K562 (cell line): ENCODE measurements around the gene CC2D1A. TPM values are rescaled to one million over a fixed set of nuclear protein-coding genes. Genes with fewer than 3 reads are reported as not detected.

Source experiments
- ATAC-seq: fragments of 200-7000 bp; cut with Tn5 transposase; 3 replicates; pipeline ENCODE4 v1.9.1; 2020; ENCODE audit warnings: moderate library complexity
- BruUV-seq: library from RNA; stranded (reverse); fragments of 400-500 nt; replicated peaks from 2 replicates; lab custom pipeline; 2021; lab: Mats Ljungman, UMichigan
- CTCF ChIA-PET: fragments of 300-600 bp; formaldehyde crosslinking; extraction: SDS; loops from one replicate; lab custom pipeline; 2021; ENCODE audit warnings: low intra/inter-chr PET ratio; lab: Yijun Ruan, JAX
- POLR2A ChIA-PET: fragments of 300-600, 350-650 bp; sonication (Branson Sonifier 250); formaldehyde crosslinking; extraction: SDS; loops from one replicate; lab custom pipeline; 2021; ENCODE audit warnings: antibody characterized with exemption, inconsistent platforms; lab: Yijun Ruan, JAX
- DNase-seq, 4 experiments: peaks; one replicate each; pipeline versions ENCODE4 v3.0.0 to v3.0.0-alpha.2; 2011 to 2018; ENCODE audit warnings: low spot score in 3 of 4, mixed read lengths in 3 of 4; ENCODE audit errors: extremely low read depth in 1 of 4
- FAIRE-seq: peaks from 2 replicates; lab custom pipeline; 2011; peaks lifted over from hg19 to GRCh38; lab: Jason Lieb, UNC
- H2AFZ ChIP-seq: 2 replicates; pipeline ENCODE4 v1.6.0; 2011; ENCODE audit warnings: low read depth, low read length, control low read depth, inconsistent platforms
- H3K27ac ChIP-seq: fragments of 200-600 bp; 3 replicates; pipeline ENCODE4 v1.8.0; 2011; ENCODE audit warnings: low read depth, mild to moderate bottlenecking, control low read depth, inconsistent platforms, low read length, moderate library complexity, mixed read lengths; ENCODE audit errors: extremely low read depth
- H3K27me3 ChIP-seq, 2 experiments: fragments of 300-600 bp in 1 of 2; 2 replicates in 1 of 2; 3 replicates in 1 of 2; pipeline versions ENCODE4 v1.6.0 to v1.8.0; 2011; ENCODE audit warnings: inconsistent platforms in 2 of 2, low read length in 2 of 2, mild to moderate bottlenecking in 1 of 2, mixed read lengths in 1 of 2, moderate library complexity in 1 of 2; ENCODE audit not compliant: control insufficient read depth in 2 of 2, insufficient read depth in 2 of 2
- H3K36me3 ChIP-seq: fragments of 300-600 bp; 3 replicates; pipeline ENCODE4 v1.8.0; 2011; ENCODE audit warnings: mild to moderate bottlenecking, low read length, inconsistent platforms; ENCODE audit not compliant: control insufficient read depth, insufficient read depth
- H3K4me1 ChIP-seq, 2 experiments: fragments of 200-600 bp in 1 of 2; replicated peaks in 1 of 2; 2 replicates in 1 of 2; 3 replicates in 1 of 2; pipeline versions ENCODE4 v1.5.1 to v1.8.0; 2011; ENCODE audit warnings: inconsistent platforms in 2 of 2, low read length in 2 of 2, mild to moderate bottlenecking in 1 of 2, mixed read lengths in 1 of 2, moderate library complexity in 1 of 2; ENCODE audit not compliant: control insufficient read depth in 2 of 2, insufficient read depth in 2 of 2
- H3K4me2 ChIP-seq: 2 replicates; pipeline ENCODE4 v1.6.1; 2011; ENCODE audit warnings: low read length, control low read depth, inconsistent platforms, mixed read lengths; ENCODE audit not compliant: insufficient read depth
- H3K4me3 ChIP-seq: fragments of 200-600 bp; sonication (generic), shearing (Covaris generic); 2 replicates; pipeline ENCODE4 v1.5.1; 2016; ENCODE audit warnings: control low read depth, inconsistent platforms
- H3K79me2 ChIP-seq: fragments of 200-600 bp; 3 replicates; pipeline ENCODE4 v1.8.0; 2011; ENCODE audit warnings: low read length, inconsistent platforms; ENCODE audit not compliant: control insufficient read depth, insufficient read depth
- H3K9ac ChIP-seq, 2 experiments: 2 replicates each; pipeline versions ENCODE4 v1.6.0 to v1.6.1; 2011; ENCODE audit warnings: low read depth in 2 of 2, low read length in 2 of 2, control low read depth in 1 of 2, inconsistent platforms in 1 of 2, mild to moderate bottlenecking in 1 of 2, mixed read lengths in 1 of 2; ENCODE audit not compliant: insufficient read depth in 1 of 2
- H3K9me1 ChIP-seq: one replicate; pipeline ENCODE4 v1.6.0; 2011; ENCODE audit warnings: inconsistent platforms, mild to moderate bottlenecking, low read length, moderate library complexity; ENCODE audit not compliant: control insufficient read depth, insufficient read depth
- H3K9me3 ChIP-seq: replicated peaks from 2 replicates; pipeline ENCODE4 v1.5.1; 2011; ENCODE audit warnings: low read depth, low read length, inconsistent platforms; ENCODE audit not compliant: control insufficient read depth, insufficient read depth
- H4K20me1 ChIP-seq: replicated peaks from 2 replicates; pipeline ENCODE4 v1.6.1; 2011; ENCODE audit warnings: low read length, inconsistent platforms, mixed read lengths; ENCODE audit not compliant: control insufficient read depth, insufficient read depth
- CBFB ChIP-seq: sonication (generic); formaldehyde crosslinking; IDR thresholded peaks from 2 replicates; pipeline ENCODE4 v1.4.0; 2020; ENCODE audit warnings: mild to moderate bottlenecking, missing genetic modification reagents
- CUX1 ChIP-seq: fragments of 200-800 bp; sonication (Bioruptor generic); IDR thresholded peaks from 2 replicates; pipeline ENCODE4 v1.6.1; 2016; ENCODE audit warnings: missing genetic modification characterization, missing compliant biosample characterization
- ETV1 ChIP-seq: fragments of 450-650 bp; conservative IDR thresholded peaks from 2 replicates; pipeline ENCODE4 v1.6.1; 2016; ENCODE audit warnings: missing genetic modification characterization, control low read depth, low read depth, missing compliant biosample characterization
- FOXM1 ChIP-seq, 2 experiments: fragments of 450-650 bp in 1 of 2; sonication (generic) in 1 of 2; formaldehyde crosslinking in 1 of 2; IDR thresholded peaks; 2 replicates each; pipeline versions ENCODE4 v1.6.1 to v1.9.0; 2017 to 2022; ENCODE audit warnings: low read depth in 2 of 2, mild to moderate bottlenecking in 2 of 2, missing genetic modification reagents in 1 of 2, moderate library complexity in 1 of 2
- MBD2 ChIP-seq: sonication (generic); IDR thresholded peaks from 2 replicates; pipeline ENCODE4 v1.6.1; 2016; ENCODE audit warnings: low read depth, borderline replicate concordance
- MTA1 ChIP-seq: fragments of 450-650 bp; IDR thresholded peaks from 2 replicates; pipeline ENCODE4 v1.6.1; 2017; ENCODE audit warnings: borderline replicate concordance
- POLR2B ChIP-seq: fragments of 450-650 bp; IDR thresholded peaks from 2 replicates; pipeline ENCODE4 v1.6.1; 2018; ENCODE audit warnings: low read depth; ENCODE audit not compliant: partially characterized antibody
- SREBF1 ChIP-seq: fragments of 150-350 bp; IDR thresholded peaks from 2 replicates; pipeline ENCODE4 v1.6.1; 2014; ENCODE audit warnings: antibody characterized with exemption, low read depth, low read length, borderline replicate concordance
- ZBTB11 ChIP-seq, 3 experiments: fragments of 200-800 bp in 1 of 3; fragments of 250-450 bp in 1 of 3; fragments of 450-650 bp in 1 of 3; sonication (Bioruptor Pico) in 1 of 3; sonication (Bioruptor generic) in 1 of 3; formaldehyde crosslinking in 1 of 3; IDR thresholded peaks; 2 replicates each; pipeline versions ENCODE4 v1.6.1 to v1.8.0; 2016 to 2022; ENCODE audit warnings: mild to moderate bottlenecking in 2 of 3, missing genetic modification characterization in 2 of 3, missing compliant biosample characterization in 1 of 3, moderate library complexity in 1 of 3
- WGBS: fragments of 100-300 bp; shearing (Covaris generic); methylation state at CpG from one replicate; pipeline ENCODE4 v1.1.6; 2016; ENCODE audit warnings: low coverage, mixed read lengths; ENCODE audit not compliant: insufficient coverage; ENCODE audit errors: missing lambda C conversion rate; 5-methylcytosine and 5-hydroxymethylcytosine counted together
- in situ Hi-C: fragments of 300-500 bp; cut with MboI; formaldehyde crosslinking; loops from 4 replicates; pipeline ENCODE4 v1.15.0; 2018; ENCODE audit warnings: inconsistent platforms, mixed read lengths
- intact Hi-C: fragments of 100-400 bp; cut with micrococcal nuclease; formaldehyde crosslinking; loops from 2 replicates; pipeline ENCODE4 v1.14.2; 2022
- polyA plus RNA-seq, 8 experiments: library from polyadenylated mRNA; depleted of rRNA in 4 of 8; stranded (reverse) in 5 of 8; unstranded in 3 of 8; fragments of >200 nt; fragmentation: Nextera tagmentation in 2 of 8; fragmentation: Illumina TruSeq in 1 of 8; extraction: Ambion mirVana in 2 of 8; extraction: Trizol in 1 of 8; gene quantifications; 2 replicates each; pipeline versions ENCODE4 v1.2.1 to v1.2.3, GENCODE V29; 2011 to 2014; ENCODE audit warnings: inconsistent platforms in 1 of 8, missing spikeins in 1 of 8
- total RNA-seq, 7 experiments: library from RNA; depleted of rRNA in 6 of 7; stranded (reverse); fragments of >200 nt in 6 of 7; fragmentation: Illumina TruSeq in 2 of 7; extraction: Trizol in 2 of 7; gene quantifications; 2 replicates each; pipeline versions ENCODE4 v1.2.1 to v1.2.3, GENCODE V29; 2011 to 2021; ENCODE audit warnings: low replicate concordance in 1 of 7

The CC2D1A gene
- total and polyA plus RNA-seq, 9 of the 15 experiments (the other 6 are each of a cell fraction or from before 2014, with no cell fraction given): 0.32 to 31.0 (median 12.9) TPM

GRCh38 chr19:13880059-13881043, 25.6 kb upstream of the CC2D1A start:
- ChIA-PET POLR2A (interaction anchor here (0.6 to 2.1 kb wide), 6 partner anchors 96 to 256 kb away, joined by 3 to 5 read pairs (median 3); partner anchors contain the start of genes ASF1B, IL27RA and RFX1), CTCF (interaction anchor here (0.5 to 2.8 kb wide), 24 partner anchors 21 to 600 kb away, joined by 3 to 39 read pairs (median 4); partner anchors contain the start of genes IL27RA and MISP3)
- intact Hi-C loops: loop anchor here (1.0 to 5.0 kb wide), 4 partner anchors 73 to 467 kb away; no protein-coding TSS in a partner anchor
- ATAC-seq (peak; percentile 98), DNase-seq (peak; percentile 95 to 98 (median 96)), FAIRE-seq (peak; percentile 99)
- Histone ChIP-seq H4K20me1 (no peaks in the 10 kb centered on the region), H2AFZ (peak overlapping the region; percentile 85), H3K27ac (peak overlapping the region; percentile 78), H3K4me2 (peak overlapping the region; percentile 71), H3K36me3 (no peaks in the 10 kb centered on the region), H3K79me2 (no peaks in the 10 kb centered on the region), H3K9me3 (no peaks in the 10 kb centered on the region), H3K9ac (peak overlapping the region; percentile 66 to 86), H3K4me1 (peaks cover 17 to 57% of the 10 kb centered on the region in 2 experiments), H3K27me3 (no peaks in the 10 kb centered on the region; a peak in 1 of 5 replicates), H3K9me1 (no peaks in the 10 kb centered on the region), H3K4me3 (no peak overlapping the region)
- no TSS peak for BruUV-seq
- in situ Hi-C loops: loop anchor here (5.0 kb wide), 1 partner anchor 192 kb away; the partner anchor contains the start of gene MISP3
- WGBS: 5% methylated on average over 29 of the region's 34 CpGs
- TF ChIP-seq CBFB (CRISPR knock-in tag) (peak; percentile 22; the same call in 1 of the 2 replicates), CUX1 (CRISPR knock-in tag) (no peak), POLR2B (no peak), FOXM1 (IDR thresholded peaks at IDR 0.05; ENCODE audit: low read depth) (peak; percentile 35; the same call in 1 of the 2 replicates), FOXM1 (CRISPR knock-in tag; IDR thresholded peaks at IDR 0.05; ENCODE audit: low read depth) (no peak), MTA1 (peak; percentile 63; the same call in 1 of the 2 replicates), SREBF1 (peak; percentile 42; the same call in 1 of the 2 replicates), MBD2 (no peak; the same call in 1 of the 2 replicates), ZBTB11 (CRISPR knock-in tag; IDR thresholded peaks at IDR 0.05) (no peak), ETV1 (tag) (peak; percentile 62; the same call in 1 of the 2 replicates)
